ENCODE results near the gene TEAD1. TPM values are rescaled to one million over a fixed set of nuclear protein-coding genes. Genes with fewer than 3 reads are reported as not detected.

TEAD1 gene
- total RNA-seq, 1 experiment from 2014 or later: 106 TPM

DNA sequence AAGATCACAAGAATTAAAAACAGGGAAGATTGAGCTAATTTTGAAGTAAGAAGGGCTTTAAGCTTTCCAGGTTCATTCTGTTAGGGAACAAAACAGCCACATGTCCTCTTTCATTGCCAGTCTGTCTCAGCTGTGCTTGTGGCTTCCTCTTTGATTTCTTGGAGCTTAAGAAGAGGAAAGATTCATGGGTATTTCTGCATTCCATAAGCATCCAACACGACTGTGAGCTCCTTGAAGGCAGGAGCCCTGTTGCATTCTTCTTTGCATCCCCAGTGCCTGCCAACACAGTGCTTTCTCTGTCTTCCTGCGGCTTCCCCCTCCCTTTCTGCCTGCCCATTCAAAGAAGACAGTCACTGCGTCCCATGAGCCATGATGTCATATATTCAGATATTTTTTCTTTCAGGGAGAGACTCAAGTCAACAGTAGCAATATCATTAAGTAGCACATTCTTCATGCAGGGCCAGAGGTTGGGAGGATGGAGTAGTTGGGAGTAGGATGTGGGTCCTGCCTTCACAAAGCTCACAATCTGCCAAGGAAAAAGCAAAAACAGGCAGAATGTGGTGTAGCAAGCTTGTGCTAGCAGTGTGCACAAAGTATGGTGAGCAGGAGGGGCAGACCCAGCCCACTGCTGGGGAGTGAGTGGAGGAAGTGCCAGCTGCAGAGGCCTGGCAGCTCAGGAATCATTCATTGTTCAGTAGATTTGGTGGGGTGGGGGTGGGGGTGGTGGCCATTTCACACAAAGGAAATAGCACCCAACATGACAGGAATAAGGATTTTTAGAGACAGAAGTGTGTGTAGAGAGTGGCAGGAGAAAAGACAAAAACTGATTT, 172.8 kb downstream of the TEAD1 start:
- CTCF ChIA-PET: no interaction called here
- Histone ChIP-seq H4K20me1 (ENCODE audit: insufficient read depth) (no peaks in the 10 kb centered on the region), H3K4me3 (no peak overlapping the region), H3K4me2 (no peak overlapping the region), H3K9me3 (ENCODE audit: insufficient read depth, low read depth) (no peaks in the 10 kb centered on the region), H3K9me2 (ENCODE audit: insufficient read depth) (no peaks in the 10 kb centered on the region), H3K27me3 (ENCODE audit: insufficient read depth, low read depth) (no peaks in the 10 kb centered on the region), H3K27ac (no peak overlapping the region), H3F3A (ENCODE audit: insufficient read depth, low read depth) (no peaks in the 10 kb centered on the region; the same call in 1 of the 2 replicates), H3K36me3 (ENCODE audit: low read depth) (no peaks in the 10 kb centered on the region; the same call in 1 of the 2 replicates), H3K79me2 (ENCODE audit: low read depth) (peaks cover 62% of the 10 kb centered on the region), H2AFZ (no peak overlapping the region), H3K4me1 (replicated peaks; ENCODE audit: insufficient read depth) (no peaks in the 10 kb centered on the region)
- no TSS peak for BruUV-seq (replicated peaks)
- no peak for DNase-seq
- intact Hi-C loops (cut with micrococcal nuclease; ENCODE audit: unreplicated experiment): no loop called here
- POLR2A ChIA-PET (ENCODE audit: unreplicated experiment): no interaction called here
- TF ChIP-seq, protein P1, sequence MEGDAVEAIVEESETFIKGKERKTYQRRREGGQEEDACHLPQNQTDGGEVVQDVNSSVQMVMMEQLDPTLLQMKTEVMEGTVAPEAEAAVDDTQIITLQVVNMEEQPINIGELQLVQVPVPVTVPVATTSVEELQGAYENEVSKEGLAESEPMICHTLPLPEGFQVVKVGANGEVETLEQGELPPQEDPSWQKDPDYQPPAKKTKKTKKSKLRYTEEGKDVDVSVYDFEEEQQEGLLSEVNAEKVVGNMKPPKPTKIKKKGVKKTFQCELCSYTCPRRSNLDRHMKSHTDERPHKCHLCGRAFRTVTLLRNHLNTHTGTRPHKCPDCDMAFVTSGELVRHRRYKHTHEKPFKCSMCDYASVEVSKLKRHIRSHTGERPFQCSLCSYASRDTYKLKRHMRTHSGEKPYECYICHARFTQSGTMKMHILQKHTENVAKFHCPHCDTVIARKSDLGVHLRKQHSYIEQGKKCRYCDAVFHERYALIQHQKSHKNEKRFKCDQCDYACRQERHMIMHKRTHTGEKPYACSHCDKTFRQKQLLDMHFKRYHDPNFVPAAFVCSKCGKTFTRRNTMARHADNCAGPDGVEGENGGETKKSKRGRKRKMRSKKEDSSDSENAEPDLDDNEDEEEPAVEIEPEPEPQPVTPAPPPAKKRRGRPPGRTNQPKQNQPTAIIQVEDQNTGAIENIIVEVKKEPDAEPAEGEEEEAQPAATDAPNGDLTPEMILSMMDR (conservative IDR thresholded peaks at IDR 0.05): no peak
- no peak for TF ChIP-seq EZH2 (IDR thresholded peaks at IDR 0.05; ENCODE audit: low read depth)

DNA sequence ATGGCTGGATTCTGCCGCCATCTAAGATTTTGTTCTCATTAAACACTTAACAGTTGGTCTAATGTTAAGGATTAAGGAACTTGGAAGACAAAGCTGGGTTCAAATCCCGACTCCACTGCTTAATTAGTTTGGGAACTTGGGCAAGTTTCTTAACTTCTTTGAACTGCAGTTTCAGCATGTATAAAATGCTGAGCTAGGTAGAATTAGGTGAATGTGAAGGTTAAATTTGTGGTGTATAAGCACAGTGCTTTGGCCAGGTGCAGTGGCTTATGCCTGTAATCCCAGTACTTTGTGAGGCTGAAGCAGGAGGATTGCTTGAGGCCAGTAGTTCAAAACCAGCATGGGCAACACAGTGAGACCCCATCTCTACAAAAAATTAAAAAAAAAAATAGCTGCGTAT, 174.2 kb downstream of the TEAD1 start:
- Histone ChIP-seq H3K27ac (no peak overlapping the region), H3K79me2 (ENCODE audit: low read depth) (peaks cover 58% of the 10 kb centered on the region), H3K36me3 (ENCODE audit: low read depth) (no peaks in the 10 kb centered on the region; the same call in 1 of the 2 replicates), H4K20me1 (ENCODE audit: insufficient read depth) (no peaks in the 10 kb centered on the region), H3F3A (ENCODE audit: insufficient read depth, low read depth) (no peaks in the 10 kb centered on the region), H2AFZ (no peak overlapping the region), H3K9me2 (ENCODE audit: insufficient read depth) (no peaks in the 10 kb centered on the region), H3K4me1 (replicated peaks; ENCODE audit: insufficient read depth) (no peaks in the 10 kb centered on the region), H3K9me3 (ENCODE audit: insufficient read depth, low read depth) (no peaks in the 10 kb centered on the region), H3K4me2 (no peak overlapping the region), H3K4me3 (no peak overlapping the region), H3K27me3 (ENCODE audit: insufficient read depth, low read depth) (no peaks in the 10 kb centered on the region)
- no TSS peak for BruUV-seq (replicated peaks)
- ChIA-PET CTCF (no interaction called here), POLR2A (ENCODE audit: unreplicated experiment) (no interaction called here)
- TF ChIP-seq EZH2 (IDR thresholded peaks at IDR 0.05; ENCODE audit: low read depth): no peak
- TF ChIP-seq, protein P1 (conservative IDR thresholded peaks at IDR 0.05): no peak
- intact Hi-C loops (cut with micrococcal nuclease; ENCODE audit: unreplicated experiment): no loop called here
- DNase-seq: no peak

DNA sequence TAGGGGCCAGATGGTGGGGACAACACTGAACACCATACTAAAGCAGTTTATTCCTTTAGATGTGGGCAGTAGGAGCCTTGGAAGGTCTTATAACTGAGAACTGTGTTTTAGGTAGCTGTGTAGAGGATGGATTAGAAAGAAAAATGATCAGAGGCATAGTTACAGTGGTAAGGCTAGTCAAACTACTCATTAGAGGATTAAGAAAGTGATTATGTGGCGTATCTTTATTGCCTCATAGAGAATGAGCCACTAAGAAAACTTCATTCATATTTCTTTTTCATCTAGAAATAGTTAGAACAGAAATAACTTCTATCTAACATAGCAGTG, 179.1 kb downstream of the TEAD1 start:
- DNase-seq: no peak
- H3K9me2 ChIP-seq (ENCODE audit: insufficient read depth): no peaks in the 10 kb centered on the region
- no TSS peak for BruUV-seq (replicated peaks)
- ChIA-PET CTCF (no interaction called here), POLR2A (ENCODE audit: unreplicated experiment) (no interaction called here)
- H3K4me2 ChIP-seq: no peak overlapping the region
- no peaks in the 10 kb centered on the region for H3F3A ChIP-seq (ENCODE audit: insufficient read depth, low read depth)
- no peaks in the 10 kb centered on the region for H3K9me3 ChIP-seq (ENCODE audit: insufficient read depth, low read depth)
- H3K4me1 ChIP-seq (replicated peaks; ENCODE audit: insufficient read depth): no peaks in the 10 kb centered on the region
- H3K4me3 ChIP-seq: no peak overlapping the region
- no peaks in the 10 kb centered on the region; the same call in 1 of the 2 replicates for H3K36me3 ChIP-seq (ENCODE audit: low read depth)
- TF ChIP-seq, protein P1 (conservative IDR thresholded peaks at IDR 0.05): no peak
- no peak for TF ChIP-seq EZH2 (IDR thresholded peaks at IDR 0.05; ENCODE audit: low read depth)
- no peak overlapping the region for H2AFZ ChIP-seq
- intact Hi-C loops (cut with micrococcal nuclease; ENCODE audit: unreplicated experiment): no loop called here
- H4K20me1 ChIP-seq (ENCODE audit: insufficient read depth): no peaks in the 10 kb centered on the region
- H3K79me2 ChIP-seq (ENCODE audit: low read depth): peaks cover 26% of the 10 kb centered on the region
- H3K27ac ChIP-seq: no peak overlapping the region
- no peaks in the 10 kb centered on the region for H3K27me3 ChIP-seq (ENCODE audit: insufficient read depth, low read depth)
